Measurements from ENCODE around the gene ERFE. TPM values are rescaled to one million over a fixed set of nuclear protein-coding genes. Genes with fewer than 3 reads are reported as not detected.

ERFE gene
- total and polyA plus RNA-seq, 9 of the 15 experiments (the other 6 are each of a cell fraction or from before 2014, with no cell fraction given), result 0.55 to 8.2 (median 3.7) TPM

GRCh38 chr2:238169708-238170251 is 11.0 kb downstream of the ERFE start (continued):
- TF ChIP-seq ZBTB49 (CRISPR knock-in tag; IDR thresholded peaks at IDR 0.05; ENCODE audit: borderline replicate concordance), result no peak
- TF ChIP-seq NFRKB (IDR thresholded peaks at IDR 0.05; ENCODE audit: low read depth), result peak; percentile 45; the same call in 1 of the 2 replicates
- no peak for TF ChIP-seq NR2C1 (IDR thresholded peaks at IDR 0.05)
- peak; percentile 46; the same call in 1 of the 2 replicates for TF ChIP-seq NR2C1 (tag; IDR thresholded peaks at IDR 0.05)
- no peak for TF ChIP-seq DNMT1 (IDR thresholded peaks at IDR 0.05)
- TF ChIP-seq L3MBTL2 (IDR thresholded peaks at IDR 0.05), result peak; percentile 8; the same call in 1 of the 2 replicates
- no peak for TF ChIP-seq ZNF511 (CRISPR knock-in tag; IDR thresholded peaks at IDR 0.05)
- no peak for TF ChIP-seq NR2C2 (CRISPR knock-in tag; IDR thresholded peaks at IDR 0.05)
- peak; percentile 52; the same call in 1 of the 2 replicates for TF ChIP-seq NR2C2 (tag; IDR thresholded peaks at IDR 0.05)
- no peak for TF ChIP-seq ZNF592 (IDR thresholded peaks at IDR 0.05)
- TF ChIP-seq GTF2B (IDR thresholded peaks at IDR 0.05; ENCODE audit: extremely low read depth, insufficient read length), result no peak
- no peak for TF ChIP-seq ZNF408 (CRISPR knock-in tag; IDR thresholded peaks at IDR 0.05; ENCODE audit: low read depth)
- no peak for TF ChIP-seq ZBTB33 (CRISPR knock-in tag; IDR thresholded peaks at IDR 0.05)
- no peak for TF ChIP-seq GTF2A2 (tag; IDR thresholded peaks at IDR 0.05)
- TF ChIP-seq TCF7 (IDR thresholded peaks at IDR 0.05; ENCODE audit: borderline replicate concordance), result no peak
- no peak for TF ChIP-seq NCOA4 (IDR thresholded peaks at IDR 0.05; ENCODE audit: partially characterized antibody)
- 0 out of 2 replicates have a peak, but pooled peaks have one; percentile 19 for TF ChIP-seq ZFX (CRISPR knock-in tag; IDR thresholded peaks at IDR 0.05)
- TF ChIP-seq ZNF707 (CRISPR knock-in tag; conservative IDR thresholded peaks at IDR 0.05), result no peak

All from K562 (cell line).